GM19025 (cell line): ENCODE measurements around the gene VN1R5.
"Not testable (repeated sequence)": the region's sequence is repeated elsewhere in the genome, so short reads cannot be mapped to it uniquely, and the experiment has no call there.

Experiments used
- ATAC-seq: cut with Tn5 transposase; IDR thresholded peaks from one replicate; pipeline ENCODE4 v1.9.1; 2021; ENCODE audit warnings: mild to moderate bottlenecking, low read depth, moderate library complexity; ENCODE audit not compliant: unreplicated experiment

VN1R5 gene

GRCh38 chr1:247270003-247270402 is 14.1 kb downstream of the VN1R5 start:
- no peak for ATAC-seq

GRCh38 chr1:247273013-247273412 is 17.1 kb downstream of the VN1R5 start:
- ATAC-seq, result no peak

GRCh38 chr1:247274605-247275256 is 18.9 kb downstream of the VN1R5 start:
- no peak for ATAC-seq

- no peak for ATAC-seq
Observed at GRCh38 chr1:247277191-247277590, 21.3 kb downstream of the VN1R5 start.

GRCh38 chr1:247281001-247281574 is 25.2 kb downstream of the VN1R5 start:
- ATAC-seq, result no peak

GRCh38 chr1:247286134-247286670 is 30.3 kb downstream of the VN1R5 start:
- no peak for ATAC-seq

- no peak for ATAC-seq
Observed at GRCh38 chr1:247287460-247287859, 31.6 kb downstream of the VN1R5 start.

GRCh38 chr1:247288341-247288740 is 32.5 kb downstream of the VN1R5 start:
- no peak for ATAC-seq

- not testable (repeated sequence) for ATAC-seq
Observed at GRCh38 chr1:247289274-247289892, 33.5 kb downstream of the VN1R5 start.

- ATAC-seq, result no peak
Observed at GRCh38 chr1:247290576-247290975, 34.7 kb downstream of the VN1R5 start.

GRCh38 chr1:247291161-247291560 is 35.3 kb downstream of the VN1R5 start:
- ATAC-seq, result no peak

GRCh38 chr1:247291833-247292561 is 36.1 kb downstream of the VN1R5 start:
- no peak for ATAC-seq

- ATAC-seq, result no peak
Observed at GRCh38 chr1:247293047-247293446, 37.2 kb downstream of the VN1R5 start.

GRCh38 chr1:247294282-247294681 is 38.4 kb downstream of the VN1R5 start:
- no peak for ATAC-seq

- no peak for ATAC-seq
Observed at GRCh38 chr1:247295274-247295684, 39.4 kb downstream of the VN1R5 start.

- no peak for ATAC-seq
Observed at GRCh38 chr1:247295746-247296145, 39.9 kb downstream of the VN1R5 start.

- ATAC-seq, result no peak
Observed at GRCh38 chr1:247296599-247297180, 40.8 kb downstream of the VN1R5 start.

- ATAC-seq, result no peak
Observed at GRCh38 chr1:247297263-247298123, 41.6 kb downstream of the VN1R5 start.

GRCh38 chr1:247298124-247298481 is 42.2 kb downstream of the VN1R5 start:
- ATAC-seq, result no peak

GRCh38 chr1:247298701-247299100 is 42.8 kb downstream of the VN1R5 start:
- no peak for ATAC-seq
